Smooth muscle cell (in vitro differentiated cells): ENCODE measurements around the gene NAV2. TPM values are rescaled to one million over a fixed set of nuclear protein-coding genes. Genes with fewer than 3 reads are reported as not detected.

Source experiments
- DNase-seq: peaks from one replicate; lab custom pipeline; 2025; ENCODE audit not compliant: unreplicated experiment; lab: John Stamatoyannopoulos, UW
- H2AFZ ChIP-seq: fragments of 200-600 bp; sonication (generic); 2 replicates; pipeline ENCODE4 v1.6.0; 2016; ENCODE audit warnings: antibody characterized with exemption, low read depth, mild to moderate bottlenecking
- H3F3A ChIP-seq: fragments of 200-600 bp; sonication (generic); 2 replicates; pipeline ENCODE4 v1.6.0; 2017; ENCODE audit warnings: antibody characterized with exemption, low read depth
- H3K27ac ChIP-seq: fragments of 200-600 bp; sonication (generic); 2 replicates; pipeline ENCODE4 v1.5.1; 2016; ENCODE audit warnings: low read depth, mild to moderate bottlenecking
- H3K27me3 ChIP-seq: fragments of 200-600 bp; sonication (generic); 2 replicates; pipeline ENCODE4 v1.6.1; 2016; ENCODE audit warnings: low read depth, mild to moderate bottlenecking
- H3K36me3 ChIP-seq: fragments of 200-600 bp; sonication (generic); 2 replicates; pipeline ENCODE4 v1.5.1; 2016; ENCODE audit warnings: low read depth
- H3K4me1 ChIP-seq: fragments of 200-600 bp; sonication (generic); 2 replicates; pipeline ENCODE4 v1.5.1; 2016; ENCODE audit warnings: low read depth
- H3K4me2 ChIP-seq: fragments of 200-600 bp; sonication (generic); 2 replicates; pipeline ENCODE4 v1.6.0; 2016; ENCODE audit warnings: mild to moderate bottlenecking
- H3K4me3 ChIP-seq: fragments of 200-600 bp; sonication (generic); 2 replicates; pipeline ENCODE4 v1.5.1; 2016; ENCODE audit warnings: mild to moderate bottlenecking
- H3K79me2 ChIP-seq: fragments of 200-600 bp; sonication (generic); 2 replicates; pipeline ENCODE4 v1.6.0; 2016; ENCODE audit warnings: low read depth, mild to moderate bottlenecking
- H3K9ac ChIP-seq: fragments of 200-600 bp; sonication (generic); 2 replicates; pipeline ENCODE4 v1.6.0; 2016; ENCODE audit warnings: low read depth
- H3K9me3 ChIP-seq: fragments of 200-600 bp; sonication (generic); replicated peaks from 2 replicates; pipeline ENCODE4 v1.5.1; 2016; ENCODE audit warnings: low read depth
- H4K20me1 ChIP-seq: fragments of 200-600 bp; sonication (generic); 2 replicates; pipeline ENCODE4 v1.6.0; 2016; ENCODE audit warnings: low read depth
- CTCF ChIP-seq: fragments of 200-600 bp; sonication (generic); IDR thresholded peaks from 2 replicates; pipeline ENCODE4 v1.5.1; 2017; ENCODE audit warnings: borderline replicate concordance, mild to moderate bottlenecking, antibody characterized with exemption; ENCODE audit not compliant: insufficient read depth, poor library complexity, severe bottlenecking
- WGBS: methylation state at CpG from one replicate; pipeline ENCODE4 v1.1.7; 2016; ENCODE audit warnings: low lambda C conversion rate; 5-methylcytosine and 5-hydroxymethylcytosine counted together
- polyA plus RNA-seq: library from polyadenylated mRNA; unstranded; fragments of >200 nt; fragmentation: Nextera tagmentation; extraction: Ambion mirVana; gene quantifications from 2 replicates; pipeline ENCODE4 v1.2.1, GENCODE V29; 2016
- total RNA-seq: library from RNA; depleted of rRNA; stranded (reverse); fragments of >200 nt; gene quantifications from 2 replicates; pipeline ENCODE4 v1.2.3, GENCODE V29; 2014

NAV2 gene
- total and polyA plus RNA-seq, 2 experiments from 2014 or later, result 14.1 to 67.5 TPM

DNA sequence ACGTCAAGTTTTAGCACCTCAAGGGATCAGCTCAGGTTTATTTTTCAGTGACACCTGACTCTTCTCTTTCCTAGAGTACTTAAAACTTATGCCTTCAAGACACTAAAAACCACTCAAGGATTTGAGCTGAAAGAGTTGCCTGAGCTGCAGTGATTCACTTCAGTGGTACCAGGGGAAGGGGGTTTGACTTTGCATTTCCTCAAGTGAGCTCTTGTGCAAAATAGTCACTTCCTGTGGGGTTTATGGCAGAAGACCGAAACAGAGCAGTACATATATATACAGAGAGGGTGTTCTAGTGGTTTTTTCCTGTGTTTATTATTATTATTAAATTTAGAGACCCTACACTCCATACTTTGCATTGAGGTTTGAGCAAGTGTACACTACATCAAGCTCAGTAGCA is 386.9 kb downstream of the NAV2 start:
- Histone ChIP-seq H3K4me2 (no peak overlapping the region), H3K9ac (no peak overlapping the region), H3F3A (peaks cover 26% of the 10 kb centered on the region), H3K27me3 (no peaks in the 10 kb centered on the region), H3K27ac (no peak overlapping the region), H3K36me3 (peaks cover 4% of the 10 kb centered on the region), H4K20me1 (no peaks in the 10 kb centered on the region), H2AFZ (no peak overlapping the region), H3K4me1 (no peaks in the 10 kb centered on the region), H3K4me3 (no peak overlapping the region), H3K9me3 (no peaks in the 10 kb centered on the region), H3K79me2 (peaks cover 3% of the 10 kb centered on the region)
- no peak for DNase-seq
- WGBS, result 85% methylated on average over 2 of the region's 2 CpGs
- TF ChIP-seq CTCF, result no peak

GRCh38 chr11:20102397-20102796 is 389.8 kb downstream of the NAV2 start:
- Histone ChIP-seq H2AFZ (no peak overlapping the region), H3K9me3 (no peaks in the 10 kb centered on the region), H3K4me3 (no peak overlapping the region), H3K27ac (no peak overlapping the region), H3K9ac (no peak overlapping the region), H3K27me3 (no peaks in the 10 kb centered on the region), H3K36me3 (peaks cover 5% of the 10 kb centered on the region), H4K20me1 (no peaks in the 10 kb centered on the region), H3F3A (peaks cover 12% of the 10 kb centered on the region), H3K4me2 (no peak overlapping the region), H3K79me2 (peaks cover 3% of the 10 kb centered on the region), H3K4me1 (no peaks in the 10 kb centered on the region)
- DNase-seq, result no peak
- 95% methylated on average over 5 of the region's 5 CpGs for WGBS
- TF ChIP-seq CTCF, result no peak

- Histone ChIP-seq H4K20me1 (no peaks in the 10 kb centered on the region), H3K9me3 (no peaks in the 10 kb centered on the region), H3K36me3 (peaks cover 5% of the 10 kb centered on the region), H3K27ac (no peak overlapping the region), H3K4me3 (no peak overlapping the region), H3K4me1 (no peaks in the 10 kb centered on the region), H3K9ac (no peak overlapping the region), H3K27me3 (no peaks in the 10 kb centered on the region), H3F3A (peaks cover 9% of the 10 kb centered on the region), H3K4me2 (no peak overlapping the region), H3K79me2 (peaks cover 3% of the 10 kb centered on the region), H2AFZ (no peak overlapping the region)
- no peak for DNase-seq
- 97% methylated on average over 7 of the region's 7 CpGs for WGBS
- no peak for TF ChIP-seq CTCF
Measured at GRCh38 chr11:20103281-20103680, 390.6 kb downstream of the NAV2 start.

- Histone ChIP-seq H3K4me2 (no peak overlapping the region), H3K4me1 (no peaks in the 10 kb centered on the region), H3K36me3 (peaks cover 10% of the 10 kb centered on the region), H2AFZ (no peak overlapping the region), H4K20me1 (no peaks in the 10 kb centered on the region), H3K4me3 (no peak overlapping the region), H3K27ac (no peak overlapping the region), H3K9me3 (no peaks in the 10 kb centered on the region), H3F3A (peaks cover 25% of the 10 kb centered on the region), H3K27me3 (no peaks in the 10 kb centered on the region), H3K79me2 (peaks cover 3% of the 10 kb centered on the region), H3K9ac (no peak overlapping the region)
- no peak for TF ChIP-seq CTCF
- 95% methylated on average over 10 of the region's 10 CpGs for WGBS
- DNase-seq, result no peak
Measured at GRCh38 chr11:20105427-20105826, 392.8 kb downstream of the NAV2 start.
